Measurements from ENCODE around the gene TNS1. TPM values are rescaled to one million over a fixed set of nuclear protein-coding genes. Genes with fewer than 3 reads are reported as not detected.

Gene TNS1
- total RNA-seq, 2 experiments from 2014 or later: 0.15 to 0.61 TPM

DNA sequence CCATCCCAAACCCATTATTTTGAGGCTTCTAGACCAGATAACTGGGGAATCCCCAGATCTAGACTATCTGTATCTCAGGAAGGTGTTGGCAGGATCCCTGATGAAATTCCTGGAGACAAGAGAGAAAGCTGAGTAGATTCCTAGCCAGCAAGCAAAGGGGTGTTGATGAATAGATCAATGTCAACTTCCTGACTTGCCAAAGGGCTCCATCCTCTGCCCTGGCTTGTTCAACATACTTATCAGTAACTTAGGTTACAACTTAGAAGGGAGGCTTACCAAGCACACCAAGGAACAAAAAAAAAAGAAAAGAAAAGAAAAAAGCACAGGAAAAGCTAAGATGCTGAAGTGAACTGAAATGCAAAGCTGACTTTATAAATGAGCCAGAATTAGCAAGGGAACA, 53.3 kb downstream of the TNS1 start:
- CTCF ChIA-PET: no interaction called here
- POLR2A ChIA-PET: no interaction called here

DNA sequence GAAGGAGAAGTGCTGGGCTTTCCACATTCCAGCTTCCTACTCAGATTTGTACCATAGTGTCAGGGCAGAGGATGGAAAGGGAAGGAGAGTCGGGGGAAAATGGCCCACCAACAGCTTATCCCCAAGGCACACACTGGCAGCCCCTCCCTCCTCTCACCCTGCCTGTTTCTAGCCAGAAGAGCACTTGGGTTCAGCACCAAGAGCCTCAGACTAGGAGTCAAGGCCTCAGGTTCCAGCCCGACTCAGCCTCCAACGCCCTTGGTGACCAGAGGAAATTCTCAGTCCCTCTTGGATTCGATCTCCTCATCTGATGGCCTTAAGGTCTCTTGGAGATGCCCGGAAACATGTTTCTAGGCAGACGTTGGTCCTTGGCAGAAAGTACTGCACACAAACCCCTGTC, 53.9 kb downstream of the TNS1 start:
- ChIA-PET POLR2A (no interaction called here), CTCF (no interaction called here)

DNA sequence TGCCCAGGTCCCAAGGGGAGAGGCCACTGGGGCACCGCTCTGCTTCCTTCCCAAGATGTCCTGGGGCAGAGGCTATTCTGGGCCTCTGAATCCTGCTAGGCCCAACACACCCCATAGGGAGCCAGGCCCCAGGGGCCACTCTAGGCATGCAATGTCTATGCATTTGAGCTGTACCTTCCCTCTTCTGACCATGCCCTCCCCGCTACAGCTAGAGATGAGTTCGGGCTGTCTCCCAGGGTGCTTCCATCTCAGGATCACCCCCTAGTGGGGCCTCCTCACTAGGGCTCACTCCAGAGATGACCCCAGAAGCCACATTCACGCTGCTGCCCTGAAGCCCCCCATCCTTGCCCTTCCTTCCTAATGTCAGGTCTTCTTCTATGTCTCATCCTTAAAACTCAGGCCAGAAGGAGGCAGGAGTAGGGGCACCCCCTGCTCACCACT, 54.4 kb downstream of the TNS1 start:
- ChIA-PET POLR2A (no interaction called here), CTCF (no interaction called here)

DNA sequence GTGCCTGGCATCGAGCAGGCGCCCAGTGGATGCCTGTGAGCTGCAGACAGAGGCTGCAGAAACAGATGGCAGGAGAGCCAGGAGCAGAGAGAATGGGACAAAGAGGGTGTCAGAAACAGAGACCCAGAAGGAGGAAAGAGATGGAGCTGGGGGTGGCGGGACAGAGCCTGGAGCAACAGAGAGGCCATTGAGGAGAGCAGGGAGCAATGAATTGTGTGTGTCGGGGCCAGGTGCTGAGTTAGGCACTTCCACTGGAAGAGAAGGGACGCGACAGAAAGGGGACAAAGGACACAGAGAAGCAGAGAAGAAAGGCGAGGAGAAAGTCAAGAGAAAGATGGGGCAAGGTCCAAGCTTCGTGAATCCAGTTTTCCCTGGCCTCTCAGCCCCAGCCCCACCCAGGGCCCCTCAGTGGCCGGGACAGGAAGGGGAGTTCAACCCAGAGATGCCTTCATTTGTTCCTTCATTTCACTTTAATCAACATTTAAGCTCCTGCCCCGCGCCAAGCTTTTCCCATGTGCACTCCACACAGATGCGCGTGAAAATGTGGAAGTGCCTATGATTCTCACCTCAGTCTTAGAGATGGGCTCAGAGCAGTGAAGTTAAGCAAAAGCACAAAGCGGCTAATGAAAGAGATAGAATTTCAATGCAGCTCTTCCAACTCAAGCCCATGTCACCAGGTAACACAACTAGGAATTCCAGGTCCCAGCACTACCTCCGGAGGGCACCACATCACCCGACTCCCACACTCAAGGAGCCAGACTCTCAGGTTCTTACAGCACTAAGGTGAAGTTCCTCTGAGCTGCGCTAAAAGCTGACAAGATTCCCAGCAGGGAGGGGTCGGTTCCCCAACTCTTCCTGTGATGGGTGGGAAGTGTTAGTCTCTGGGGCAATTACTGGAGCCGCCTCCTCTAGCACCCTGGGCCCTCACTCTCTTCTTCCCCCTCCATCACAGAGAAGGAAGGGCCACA, 55.1 kb downstream of the TNS1 start:
- POLR2A ChIA-PET: no interaction called here
- CTCF ChIA-PET: no interaction called here

DNA sequence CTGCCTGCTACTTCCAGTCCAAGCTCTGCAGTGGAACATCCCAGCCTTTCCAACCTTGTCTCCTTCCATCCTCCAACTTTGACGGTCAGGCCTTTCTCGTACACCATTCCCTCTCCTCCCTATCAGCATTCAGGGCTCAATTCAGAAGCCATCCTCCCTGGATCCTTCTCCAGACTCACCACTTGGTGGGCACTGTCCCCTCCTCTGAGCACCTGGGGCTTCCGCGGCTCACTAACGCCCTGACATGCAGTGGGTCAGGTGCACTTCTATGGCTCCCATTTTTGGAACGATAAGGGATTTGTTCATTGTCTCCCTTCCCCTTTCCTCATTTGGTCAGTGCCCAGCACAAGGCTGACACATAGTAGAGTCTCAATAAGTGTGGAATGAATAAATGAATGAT, 56.7 kb downstream of the TNS1 start:
- CTCF ChIA-PET: no interaction called here
- POLR2A ChIA-PET: no interaction called here

DNA sequence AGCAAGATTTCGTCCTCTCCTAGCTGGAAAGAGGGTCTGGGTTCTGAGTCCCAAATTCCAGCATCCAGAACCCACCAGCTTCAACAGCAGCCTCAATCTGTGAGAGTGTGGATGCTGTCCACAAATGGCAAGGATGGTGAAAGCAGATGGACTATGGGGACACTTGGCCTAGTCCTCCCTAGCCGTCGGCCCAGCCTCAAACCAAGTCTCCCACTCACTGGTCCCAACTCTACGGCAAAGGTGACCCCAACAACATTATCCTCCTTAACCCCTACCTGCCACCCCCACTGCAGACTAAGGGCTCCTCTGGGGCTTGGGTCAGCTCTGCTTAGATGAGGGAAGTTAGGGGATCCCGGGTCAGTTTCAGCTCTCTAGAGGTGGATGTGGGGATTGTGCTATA, 57.3 kb downstream of the TNS1 start:
- ChIA-PET CTCF (no interaction called here), POLR2A (no interaction called here)

DNA sequence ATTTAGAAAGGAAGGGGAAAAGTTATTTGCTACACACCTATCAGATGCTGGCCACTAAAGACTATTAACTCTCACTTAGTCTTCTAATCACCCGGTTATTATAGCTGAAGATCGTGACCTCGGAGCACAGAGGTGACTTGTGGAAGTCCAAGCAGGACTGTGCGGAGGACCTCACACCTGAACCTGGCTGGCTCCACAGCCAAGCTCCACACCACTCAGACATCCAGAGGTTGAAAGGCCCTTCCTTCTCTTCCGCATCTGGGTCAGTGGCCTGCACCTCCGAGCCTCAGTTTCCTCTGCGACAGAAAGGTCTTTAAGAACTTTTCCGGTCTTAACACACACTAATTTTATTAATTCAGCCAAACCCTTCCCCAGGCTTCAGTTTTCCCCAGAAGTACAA, 57.9 kb downstream of the TNS1 start:
- POLR2A ChIA-PET: no interaction called here
- CTCF ChIA-PET: no interaction called here

DNA sequence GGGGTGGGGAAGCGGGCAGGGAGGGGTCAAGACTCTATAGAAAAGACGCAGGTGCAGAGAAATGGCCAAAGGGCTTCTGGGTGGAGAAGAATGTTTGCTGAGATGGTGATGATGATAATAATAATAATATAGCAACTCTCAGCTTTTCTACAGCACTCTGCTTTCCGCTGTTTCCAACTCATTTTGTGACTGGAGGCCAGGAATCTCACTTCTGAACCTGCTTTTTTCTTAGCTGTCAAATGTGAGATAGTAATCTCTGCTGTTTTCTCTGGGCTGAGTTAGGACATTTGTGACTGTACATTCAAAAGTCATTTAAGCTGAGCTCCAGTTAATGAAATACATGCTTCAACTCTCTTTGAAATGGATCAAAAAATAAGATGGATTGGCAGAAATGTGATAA, 58.4 kb downstream of the TNS1 start:
- CTCF ChIA-PET: no interaction called here
- POLR2A ChIA-PET: no interaction called here

DNA sequence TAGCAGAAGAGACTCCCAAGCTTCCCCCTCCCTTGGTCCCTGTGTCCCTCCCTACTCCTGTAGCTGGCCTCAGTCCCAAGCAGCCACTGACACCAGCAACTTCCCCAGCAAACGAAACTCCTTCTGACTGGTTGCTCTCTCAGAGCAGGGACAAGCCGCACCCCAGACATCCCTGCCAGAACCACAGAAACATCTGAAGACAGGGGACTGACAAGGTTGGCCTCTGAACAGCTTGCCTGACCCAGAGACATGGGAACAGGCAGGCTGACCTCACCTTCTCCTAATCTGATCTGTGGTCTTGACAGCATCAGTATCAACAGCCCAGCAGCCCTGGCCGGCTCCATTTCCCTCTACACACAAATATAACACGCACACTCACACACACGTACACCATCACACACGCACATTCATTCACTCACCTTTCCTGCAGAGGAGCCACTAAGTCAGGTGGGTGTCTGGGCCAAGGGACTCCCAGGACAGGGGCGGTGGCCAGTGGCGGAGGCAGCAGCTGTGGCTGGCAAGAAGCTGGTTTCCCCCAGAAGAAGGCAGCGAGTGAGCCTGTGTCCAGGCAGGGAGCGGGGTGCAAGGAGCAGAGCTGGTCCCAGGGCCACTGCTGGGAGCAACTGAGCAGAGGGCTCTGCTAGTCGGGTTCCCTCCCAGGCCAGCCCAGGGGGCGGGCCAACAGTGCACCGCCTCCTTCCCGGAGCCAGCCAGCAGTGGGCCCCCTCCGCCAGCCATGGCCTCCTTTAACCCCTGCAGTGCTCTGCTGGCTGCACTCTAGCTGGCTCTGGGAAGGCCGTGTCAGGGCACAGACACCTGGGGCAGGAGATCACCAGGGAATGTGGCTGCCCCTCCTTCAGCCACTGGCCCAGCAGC, 59.1 kb downstream of the TNS1 start:
- CTCF ChIA-PET: interaction anchor here (0.5 kb wide), 1 partner anchor 46 kb away, joined by 3 read pairs; no protein-coding TSS in a partner anchor
- POLR2A ChIA-PET: no interaction called here

DNA sequence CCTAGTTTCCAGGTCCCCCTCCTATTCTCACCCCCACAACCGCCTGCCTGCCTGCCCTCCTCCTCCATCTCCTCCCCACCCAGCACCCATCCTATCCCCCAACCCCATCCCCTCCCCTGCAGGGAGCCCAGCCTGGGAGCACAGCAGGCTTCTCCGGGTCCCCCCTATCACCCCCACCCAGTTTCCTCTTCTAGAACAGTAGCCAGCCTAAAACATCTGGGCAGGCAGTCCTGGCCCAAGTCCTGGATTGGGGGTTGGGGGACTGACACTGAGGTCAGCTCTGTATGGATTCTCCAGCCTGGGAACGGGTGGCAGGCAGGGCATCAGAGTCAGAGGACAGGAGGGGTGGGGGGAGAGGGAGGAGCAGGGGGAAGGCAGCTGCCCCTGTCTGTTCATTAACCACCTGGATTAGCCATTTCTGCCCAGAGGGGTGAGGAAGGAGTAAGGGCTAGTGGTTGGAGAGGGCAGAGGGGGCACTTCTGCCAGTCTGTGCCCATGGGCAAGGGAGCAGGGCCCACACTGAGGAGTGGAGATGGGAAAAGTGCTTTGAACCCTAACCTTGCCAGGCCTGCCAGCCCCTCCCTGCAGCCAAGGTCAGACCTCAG, 60.0 kb downstream of the TNS1 start:
- POLR2A ChIA-PET: interaction anchor here (0.6 kb wide), 1 partner anchor 1189 kb away, joined by 4 read pairs; no protein-coding TSS in a partner anchor
- CTCF ChIA-PET: no interaction called here

DNA sequence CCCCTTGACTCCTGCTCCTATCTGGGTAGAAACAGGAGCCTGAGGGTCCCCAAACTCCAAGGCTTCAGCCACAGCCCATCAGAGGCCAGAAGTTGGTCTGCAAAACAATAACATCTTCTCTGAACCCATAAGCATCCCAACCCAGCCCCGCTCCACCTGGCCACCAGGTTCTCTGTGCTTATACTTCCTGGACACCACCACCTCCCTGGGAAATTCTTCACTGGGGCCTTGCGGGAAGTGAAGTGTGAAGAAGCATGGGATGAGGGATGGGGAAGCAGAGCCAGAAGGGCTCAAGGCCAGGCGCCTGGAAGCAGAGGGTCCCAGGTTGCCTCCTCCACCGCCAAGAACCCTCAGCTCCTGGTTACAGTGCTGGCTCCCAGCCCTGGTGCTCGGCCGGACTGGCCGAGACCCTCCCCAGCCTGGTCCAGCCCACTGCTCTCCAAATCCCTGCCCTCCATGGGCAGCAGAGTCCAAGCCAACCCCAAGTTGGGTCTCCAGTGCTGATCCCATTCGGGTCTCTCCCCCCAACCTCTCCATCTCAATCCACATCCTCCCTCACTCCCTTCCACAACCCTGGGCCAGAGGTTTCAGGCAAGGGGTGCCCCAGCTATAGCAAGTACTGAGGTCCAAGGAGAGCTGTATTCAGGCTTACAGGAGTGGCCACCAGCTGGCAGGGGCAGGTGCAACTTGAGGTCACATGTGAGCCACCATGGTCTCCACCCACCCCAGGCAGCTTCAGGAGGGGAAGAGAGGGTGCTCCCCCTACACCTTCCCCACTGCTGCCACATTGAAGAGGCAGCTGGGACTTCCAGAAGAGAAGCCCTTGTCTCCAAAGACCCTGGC, 60.7 kb downstream of the TNS1 start:
- ChIA-PET POLR2A (interaction anchor here (0.6 kb wide), 1 partner anchor 1188 kb away, joined by 4 read pairs; no protein-coding TSS in a partner anchor), CTCF (no interaction called here)

DNA sequence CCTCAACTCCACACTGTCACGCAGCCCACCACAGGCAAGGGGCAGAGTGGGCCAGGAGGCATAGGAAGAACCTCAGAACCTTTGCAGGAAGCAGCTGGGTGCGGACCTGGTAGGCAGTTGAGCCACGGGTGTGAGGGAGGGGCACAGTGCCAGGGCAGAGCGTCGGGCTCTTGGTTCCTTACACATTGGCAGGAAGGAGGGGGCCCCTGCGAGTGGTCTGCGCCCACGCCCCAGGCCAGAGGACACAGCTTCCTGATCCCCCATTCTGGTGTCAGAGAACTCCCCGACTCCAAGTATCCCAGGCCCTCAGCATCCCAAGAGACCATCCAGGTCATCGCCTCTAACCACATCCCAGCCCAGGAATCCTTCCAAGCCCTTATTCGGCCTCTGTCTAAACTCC, 61.5 kb downstream of the TNS1 start:
- POLR2A ChIA-PET: no interaction called here
- CTCF ChIA-PET: no interaction called here

DNA sequence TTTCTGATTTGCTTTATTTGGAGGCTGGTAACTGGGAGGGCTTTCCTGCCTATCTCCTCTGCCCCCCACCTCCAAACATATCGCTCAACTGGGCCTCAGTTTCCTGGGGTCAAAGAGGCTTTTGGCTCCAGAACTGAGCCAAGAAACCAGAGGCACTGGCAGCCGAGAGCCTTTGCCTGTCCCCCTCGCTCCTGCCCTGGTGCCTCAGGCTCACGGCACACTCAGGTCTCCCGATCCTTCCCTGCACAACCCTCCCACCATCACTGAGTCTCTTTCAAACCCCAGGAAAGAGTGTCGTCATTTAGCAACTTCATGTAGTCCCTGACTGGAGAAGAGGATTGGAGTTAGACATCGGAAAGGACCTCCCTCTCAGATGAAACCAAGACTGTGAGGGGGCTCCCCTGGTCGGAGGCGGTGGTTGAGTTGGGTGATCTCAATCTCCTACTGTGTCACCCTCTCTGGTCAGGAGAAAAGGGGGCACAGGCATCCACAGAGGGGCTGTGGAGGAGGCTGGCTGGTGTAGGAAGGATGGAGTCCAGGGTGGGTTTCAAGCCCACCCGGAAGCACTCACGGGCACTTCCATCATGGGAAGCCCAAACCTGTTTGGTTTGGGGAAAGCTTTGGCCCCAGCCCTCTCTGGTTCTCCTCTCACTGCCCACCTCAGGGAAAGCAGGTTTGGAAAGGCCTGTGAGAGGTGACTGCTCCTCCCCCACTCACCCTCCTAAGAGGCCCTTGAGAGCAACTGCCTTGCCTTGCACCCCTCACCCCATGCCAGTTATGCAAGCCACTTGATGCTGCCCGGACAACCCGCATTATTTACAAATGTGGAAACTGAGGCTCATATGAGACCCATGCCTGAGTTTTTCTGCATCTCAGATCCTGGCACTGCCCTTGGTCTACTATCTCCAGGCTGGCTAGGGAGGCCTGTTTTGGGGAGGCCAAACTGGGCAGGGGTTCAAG, 62.3 kb downstream of the TNS1 start:
- POLR2A ChIA-PET: no interaction called here
- CTCF ChIA-PET: interaction anchor here (0.8 kb wide), 1 partner anchor 11 kb away, joined by 3 read pairs; no protein-coding TSS in a partner anchor

DNA sequence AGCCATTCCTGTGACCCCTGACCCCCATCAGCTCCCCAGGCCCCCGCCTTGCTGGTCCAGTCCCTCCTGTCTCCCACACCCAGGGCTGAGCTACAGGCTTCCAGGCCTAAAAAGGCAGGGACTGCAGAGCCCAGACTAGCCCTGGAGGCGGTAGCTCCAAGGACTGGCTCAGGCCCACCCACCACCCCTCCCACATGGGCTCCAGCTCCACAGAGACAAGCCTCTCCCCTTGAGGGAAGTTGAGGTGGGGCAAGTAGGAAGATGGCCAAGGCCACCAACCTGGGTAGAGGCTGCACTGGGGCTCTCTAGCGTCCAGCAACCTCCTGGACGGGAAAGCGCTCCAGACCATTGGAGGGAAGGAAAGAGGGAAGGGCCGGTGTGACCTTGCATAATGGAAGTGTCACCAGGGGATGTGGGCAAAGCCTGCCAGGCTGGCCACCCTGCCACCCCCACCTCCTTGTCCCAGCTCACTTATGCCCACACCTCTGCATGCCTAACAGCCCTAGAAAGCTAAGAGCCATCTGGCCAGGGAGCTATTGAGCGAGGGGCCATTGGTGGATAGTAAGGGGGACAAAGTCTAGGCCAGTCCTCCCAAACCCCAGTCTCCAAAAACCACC, 63.1 kb downstream of the TNS1 start:
- ChIA-PET CTCF (interaction anchor here (0.8 kb wide), 1 partner anchor 12 kb away, joined by 3 read pairs; no protein-coding TSS in a partner anchor), POLR2A (no interaction called here)

DNA sequence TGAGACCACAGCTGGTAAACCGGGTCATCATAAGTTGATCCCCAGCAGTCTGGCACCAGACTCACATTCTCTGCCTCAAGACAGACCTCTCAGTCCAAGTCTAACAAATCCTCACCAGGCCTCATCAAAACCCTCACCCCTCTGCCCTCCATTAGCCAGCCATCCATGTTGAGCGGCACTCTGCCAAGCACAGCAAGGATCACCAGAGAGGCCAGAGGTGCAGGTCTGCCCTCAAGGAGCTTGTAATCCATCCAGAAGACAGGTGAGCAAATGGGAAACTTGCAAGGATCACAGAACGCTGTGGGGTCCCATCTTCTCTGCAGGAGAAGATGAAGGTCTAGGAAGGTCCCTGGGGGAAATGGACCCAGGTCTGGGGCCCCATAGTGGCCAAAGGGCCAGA, 63.6 kb downstream of the TNS1 start:
- ChIA-PET POLR2A (no interaction called here), CTCF (interaction anchor here (0.8 kb wide), 1 partner anchor 12 kb away, joined by 3 read pairs; no protein-coding TSS in a partner anchor)

DNA sequence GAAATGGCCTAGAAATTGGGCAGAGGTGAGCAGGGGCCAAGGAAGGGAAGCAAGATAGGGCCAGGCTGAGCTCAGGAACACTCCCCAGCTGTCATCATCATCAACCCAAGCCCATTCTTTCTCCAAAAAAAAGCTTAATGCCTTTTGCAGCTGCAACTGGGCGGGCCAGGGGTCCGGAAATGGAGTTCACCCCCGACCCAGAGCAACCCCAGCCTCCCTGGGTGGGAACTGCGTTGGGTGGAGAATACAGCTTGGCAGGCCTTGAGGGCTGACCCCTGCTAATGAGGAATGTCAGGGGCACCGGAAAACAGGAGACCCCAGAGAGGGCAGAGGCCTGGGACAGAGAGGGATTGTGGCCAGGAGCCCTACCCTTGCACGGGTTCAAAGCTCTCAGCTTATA, 64.8 kb downstream of the TNS1 start:
- ChIA-PET CTCF (no interaction called here), POLR2A (no interaction called here)

DNA sequence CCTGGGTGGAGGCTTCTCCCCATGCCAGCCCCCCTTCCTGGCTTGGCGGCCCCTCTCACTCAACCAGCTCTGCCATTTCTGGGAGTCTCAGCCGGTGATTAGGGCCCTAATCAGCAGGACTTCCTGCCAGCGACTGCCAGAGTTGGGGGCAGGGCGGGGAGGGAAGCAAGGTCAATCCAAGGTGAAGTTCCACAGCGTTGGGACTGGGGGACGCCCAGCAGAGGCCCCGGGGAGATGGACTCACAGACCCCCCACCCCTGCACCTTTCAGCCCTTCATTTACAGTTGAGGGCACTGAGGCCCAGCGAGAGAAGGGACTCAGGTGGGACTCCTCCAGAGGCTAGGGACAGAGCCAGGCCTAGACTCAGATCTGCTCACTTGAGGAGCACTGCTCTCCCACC, 65.3 kb downstream of the TNS1 start:
- ChIA-PET POLR2A (no interaction called here), CTCF (no interaction called here)

DNA sequence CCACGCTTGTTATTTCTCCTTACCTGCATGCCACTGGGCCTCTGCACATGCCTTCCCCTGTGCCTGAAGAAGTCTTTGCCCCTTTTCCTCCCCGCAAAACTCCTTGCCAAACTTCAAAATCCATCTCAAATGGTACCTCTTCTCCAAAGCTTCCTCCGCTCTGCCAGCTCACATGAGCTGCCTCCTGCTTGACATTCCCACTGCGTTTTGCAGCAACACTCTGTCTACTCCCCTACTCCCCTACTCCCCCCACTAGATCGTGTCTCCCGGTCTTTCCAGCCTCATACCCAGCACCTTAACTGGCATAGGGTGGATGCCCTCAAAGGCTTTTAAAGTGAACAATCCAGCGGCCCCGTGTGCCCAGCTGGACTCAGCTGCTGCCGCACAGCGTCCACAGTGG, 65.8 kb downstream of the TNS1 start:
- CTCF ChIA-PET: no interaction called here

More for the DNA sequence above, 65.8 kb downstream of the TNS1 start:
- POLR2A ChIA-PET: no interaction called here
